Ectodermal cell (in vitro differentiated cells): ENCODE results near the gene ZNF665.
A peak's percentile ranks its signal among the peaks of the same experiment; 100 is the strongest.

Experiments
- H3K27ac ChIP-seq: 2 replicates; pipeline ENCODE4 v1.7.0; 2013; ENCODE audit warnings: mild to moderate bottlenecking, low read depth, low read length; ENCODE audit not compliant: insufficient read depth, poor library complexity, severe bottlenecking
- H3K27me3 ChIP-seq: 2 replicates; pipeline ENCODE4 v1.7.0; 2013; ENCODE audit warnings: mild to moderate bottlenecking, low read length; ENCODE audit not compliant: insufficient read depth, control insufficient read depth, poor library complexity, severe bottlenecking
- H3K36me3 ChIP-seq: one replicate; pipeline ENCODE4 v1.7.0; 2013; ENCODE audit warnings: low read length; ENCODE audit not compliant: control insufficient read depth, insufficient read depth
- H3K4me1 ChIP-seq: one replicate; pipeline ENCODE4 v1.7.0; 2013; ENCODE audit warnings: low read length; ENCODE audit not compliant: control insufficient read depth, insufficient read depth
- H3K4me3 ChIP-seq: 2 replicates; pipeline ENCODE4 v1.7.0; 2013; ENCODE audit warnings: low read depth, low read length, control low read depth; ENCODE audit not compliant: insufficient read depth
- H3K9me3 ChIP-seq: 2 replicates; pipeline ENCODE4 v1.7.0; 2013; ENCODE audit warnings: mild to moderate bottlenecking, low read length, moderate library complexity; ENCODE audit not compliant: control insufficient read depth
- WGBS, 2 experiments: methylation state at CpG; one replicate each; pipeline ENCODE4 v1.1.7; 2013; ENCODE audit warnings: missing lambda C conversion rate in 2 of 2; 5-methylcytosine and 5-hydroxymethylcytosine counted together

The ZNF665 gene

DNA sequence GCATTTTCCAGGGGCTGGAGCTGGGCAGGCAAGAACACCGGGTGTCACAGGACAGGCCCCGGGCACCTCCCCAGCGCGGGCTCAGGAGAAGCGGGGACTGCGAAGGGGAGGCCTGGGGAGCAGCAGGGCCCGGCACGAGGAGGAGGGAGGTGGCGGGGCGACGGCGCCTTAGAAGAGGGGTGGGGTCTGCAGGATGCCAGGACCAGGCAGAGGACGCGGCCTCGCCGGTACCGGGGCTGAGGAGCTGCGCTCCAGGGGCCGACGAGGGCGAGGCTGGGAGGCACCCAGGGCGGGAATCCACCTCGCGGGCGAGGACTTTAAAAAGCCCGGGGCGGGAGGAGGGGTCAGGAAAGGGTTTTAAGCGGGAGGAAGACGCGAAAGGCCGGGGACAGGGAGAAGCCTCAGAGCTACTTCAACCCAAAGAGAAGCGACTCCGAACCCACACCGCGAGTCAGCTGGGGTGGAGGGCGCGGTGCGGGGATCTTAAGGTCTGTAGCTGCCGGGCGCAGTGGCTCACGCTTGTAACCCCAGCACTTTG, 35.0 kb downstream of the ZNF665 start:
- Histone ChIP-seq H3K36me3 (no peaks in the 10 kb centered on the region), H3K27ac (no peak overlapping the region), H3K4me3 (peak overlapping the region; percentile 58), H3K27me3 (peaks cover 6% of the 10 kb centered on the region), H3K9me3 (no peaks in the 10 kb centered on the region), H3K4me1 (peaks cover 3% of the 10 kb centered on the region)
- 1 to 2% methylated on average over 41 of the region's 41 CpGs for WGBS, 2 experiments

DNA sequence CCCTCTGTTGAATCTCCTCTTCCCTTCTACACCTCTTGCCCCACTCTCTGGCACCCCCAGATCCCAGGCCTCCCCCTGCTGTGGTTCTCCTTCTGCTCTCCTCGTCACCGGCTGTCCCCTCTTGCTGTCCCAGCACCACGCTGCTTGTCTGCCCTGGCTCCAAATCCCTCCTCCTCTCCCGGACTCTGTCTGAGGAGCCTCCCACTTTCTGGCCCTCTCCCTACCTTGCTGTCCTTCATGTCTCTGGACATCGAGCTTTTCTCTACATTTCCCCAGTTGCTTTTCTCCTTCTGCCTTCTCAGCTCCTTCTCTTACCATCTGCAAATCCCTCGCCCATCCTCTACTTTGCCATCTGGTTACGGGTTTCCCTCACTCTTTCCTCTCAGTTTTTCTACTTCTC, 35.5 kb downstream of the ZNF665 start:
- H3K4me3 ChIP-seq, result peak overlapping the region; percentile 58
- H3K27ac ChIP-seq, result no peak overlapping the region
- 22 to 25% methylated on average over 7 of the region's 7 CpGs for whole genome bisulfite sequencing, 2 experiments
- peaks cover 3% of the 10 kb centered on the region for H3K4me1 ChIP-seq
- no peaks in the 10 kb centered on the region for H3K9me3 ChIP-seq
- H3K27me3 ChIP-seq, result peaks cover 6% of the 10 kb centered on the region
- H3K36me3 ChIP-seq, result no peaks in the 10 kb centered on the region

GRCh38 chr19:53156850-53157249, 36.3 kb downstream of the ZNF665 start:
- H3K27me3 ChIP-seq, result peaks cover 6% of the 10 kb centered on the region
- H3K27ac ChIP-seq, result no peak overlapping the region
- peaks cover 3% of the 10 kb centered on the region for H3K4me1 ChIP-seq
- no peaks in the 10 kb centered on the region for H3K9me3 ChIP-seq
- no peak overlapping the region for H3K4me3 ChIP-seq
- WGBS, 2 experiments, result 94 to 97% methylated on average over 5 to 9 of the region's 9 CpGs
- no peaks in the 10 kb centered on the region for H3K36me3 ChIP-seq

GRCh38 chr19:53147645-53148044, 45.5 kb downstream of the ZNF665 start:
- Histone ChIP-seq H3K9me3 (peaks cover 1% of the 10 kb centered on the region), H3K27ac (no peak overlapping the region), H3K36me3 (peaks cover 35% of the 10 kb centered on the region), H3K4me3 (no peak overlapping the region), H3K27me3 (no peaks in the 10 kb centered on the region), H3K4me1 (no peaks in the 10 kb centered on the region)

GRCh38 chr19:53140351-53140750, 52.8 kb downstream of the ZNF665 start:
- Histone ChIP-seq H3K4me1 (no peaks in the 10 kb centered on the region), H3K4me3 (no peak overlapping the region), H3K27me3 (no peaks in the 10 kb centered on the region), H3K9me3 (peaks cover 15% of the 10 kb centered on the region), H3K27ac (no peak overlapping the region), H3K36me3 (peaks cover 33% of the 10 kb centered on the region)
- 91 to 96% methylated on average over 4 of the region's 4 CpGs for WGBS, 2 experiments

DNA sequence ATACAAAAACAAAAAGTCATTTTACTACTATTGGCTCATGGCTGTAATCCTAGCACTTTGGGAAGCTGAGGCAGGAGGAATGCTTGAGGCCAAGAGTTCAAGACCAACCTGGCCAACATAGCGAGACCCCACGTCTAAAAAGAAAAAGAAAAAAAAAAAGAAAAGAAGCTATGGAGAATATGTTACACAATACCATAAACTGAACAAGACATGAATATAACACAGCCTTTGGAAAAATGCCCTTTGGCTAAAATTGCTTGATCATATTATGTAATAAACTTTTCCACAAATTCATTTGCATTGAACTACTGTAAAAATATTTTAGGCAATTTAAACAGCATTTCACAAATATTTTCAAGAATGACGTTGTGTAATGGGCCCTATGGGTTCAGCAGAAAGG, 56.7 kb downstream of the ZNF665 start:
- 97 to 100% methylated on average over 1 to 2 of the region's 3 CpGs for WGBS, 2 experiments
- peaks cover 7% of the 10 kb centered on the region for H3K9me3 ChIP-seq

GRCh38 chr19:53132141-53132991, 60.8 kb downstream of the ZNF665 start, which contains the start of gene ZNF415:
Gene ZNF415 (minus strand): TSS chr19:53132910. CDS start chr19:53122676, 10,234 bp downstream.
- Histone ChIP-seq H3K9me3 (no peaks in the 10 kb centered on the region), H3K36me3 (no peaks in the 10 kb centered on the region), H3K27ac (no peak within 1 kb of the TSS), H3K4me3 (peak within 1 kb of the TSS; percentile 50), H3K27me3 (peaks cover 7% of the 10 kb centered on the region), H3K4me1 (peaks cover 4% of the 10 kb centered on the region)
- WGBS, 2 experiments, result 5 to 7% methylated on average over 51 of the region's 51 CpGs

More for the DNA sequence above, 56.7 kb downstream of the ZNF665 start:
- H3K36me3 ChIP-seq, result peaks cover 11% of the 10 kb centered on the region
- no peak overlapping the region for H3K27ac ChIP-seq
- H3K4me3 ChIP-seq, result no peak overlapping the region
- H3K27me3 ChIP-seq, result peaks cover 3% of the 10 kb centered on the region
- H3K4me1 ChIP-seq, result peaks cover 4% of the 10 kb centered on the region

- Histone ChIP-seq H3K36me3 (no peaks in the 10 kb centered on the region), H3K4me3 (peak overlapping the region; percentile 50), H3K27me3 (peaks cover 7% of the 10 kb centered on the region), H3K4me1 (peaks cover 4% of the 10 kb centered on the region), H3K27ac (no peak overlapping the region), H3K9me3 (no peaks in the 10 kb centered on the region)
- 63 to 64% methylated on average over 6 of the region's 6 CpGs for WGBS, 2 experiments
Observed at GRCh38 chr19:53131727-53132126, 61.4 kb downstream of the ZNF665 start.

DNA sequence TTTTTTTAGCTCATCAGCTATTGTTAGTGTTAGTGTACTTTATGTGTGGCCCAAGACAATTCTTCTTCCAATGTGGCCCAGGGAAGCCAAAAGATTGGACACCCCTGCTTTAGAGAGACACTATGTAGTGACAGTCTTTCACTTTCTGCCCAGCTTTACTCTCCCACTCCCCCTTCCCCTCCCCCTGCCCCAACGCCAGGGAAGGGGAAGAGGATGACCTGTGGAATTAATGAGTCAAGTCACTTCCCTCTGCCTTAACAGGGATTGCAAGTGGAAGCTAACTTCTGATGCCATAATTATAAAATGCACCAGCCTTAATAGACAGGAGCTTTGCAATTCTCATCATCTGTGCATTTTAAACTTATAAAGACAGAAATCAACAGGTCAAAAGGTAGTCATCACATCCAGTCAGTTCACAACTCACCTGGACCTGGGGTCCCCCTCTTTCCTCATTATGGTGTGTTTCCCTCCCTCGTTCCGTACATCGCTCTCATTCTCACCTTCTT, 62.0 kb downstream of the ZNF665 start:
- Histone ChIP-seq H3K27ac (no peak overlapping the region), H3K4me1 (peaks cover 4% of the 10 kb centered on the region), H3K27me3 (peaks cover 7% of the 10 kb centered on the region), H3K36me3 (no peaks in the 10 kb centered on the region), H3K9me3 (no peaks in the 10 kb centered on the region), H3K4me3 (no peak overlapping the region)
- 69 to 87% methylated on average over 3 to 4 of the region's 4 CpGs for WGBS, 2 experiments

GRCh38 chr19:53130506-53130905, 62.7 kb downstream of the ZNF665 start:
- H3K36me3 ChIP-seq, result no peaks in the 10 kb centered on the region
- no peaks in the 10 kb centered on the region for H3K9me3 ChIP-seq
- peaks cover 7% of the 10 kb centered on the region for H3K27me3 ChIP-seq
- no peak overlapping the region for H3K27ac ChIP-seq
- no peak overlapping the region for H3K4me3 ChIP-seq
- peaks cover 4% of the 10 kb centered on the region for H3K4me1 ChIP-seq
- WGBS, 2 experiments, result 78 to 81% methylated on average over 7 of the region's 7 CpGs
